ENCODE data around the gene THSD4.

The THSD4 gene

DNA sequence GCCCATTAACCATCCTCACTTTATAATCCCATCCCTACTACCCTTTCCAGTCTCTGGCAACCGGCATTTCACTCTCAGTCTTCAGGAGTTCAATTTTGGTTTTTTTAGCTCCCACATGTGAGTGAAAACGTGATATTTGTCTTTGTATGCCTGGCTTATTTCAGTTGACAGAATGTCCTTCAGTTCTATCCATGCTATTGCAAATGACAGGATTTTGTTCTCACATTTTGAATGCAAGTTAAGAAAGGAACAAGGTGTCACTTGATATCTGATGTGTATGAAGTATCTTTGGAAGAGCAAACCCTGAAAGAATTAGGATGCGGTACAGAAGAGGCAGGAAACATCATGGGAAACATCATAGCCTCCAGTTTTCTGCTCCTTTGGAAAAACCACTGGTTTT, 298.1 kb downstream of the THSD4 start:
- Histone ChIP-seq H3K4me1 (ENCODE audit: low read length) (no peaks in the 10 kb centered on the region), H3K27me3 (replicated peaks; ENCODE audit: insufficient read depth, low read length) (no peaks in the 10 kb centered on the region), H3K79me2 (ENCODE audit: low read length) (no peaks in the 10 kb centered on the region), H4K20me1 (ENCODE audit: insufficient read depth, low read length) (no peaks in the 10 kb centered on the region), H3K36me3 (replicated peaks; ENCODE audit: insufficient read depth, low read length) (no peaks in the 10 kb centered on the region), H3K27ac (ENCODE audit: low read length) (no peak overlapping the region), H3K4me2 (ENCODE audit: low read depth, low read length) (no peak overlapping the region), H2AFZ (ENCODE audit: low read length) (no peak overlapping the region), H3K9me2 (replicated peaks; ENCODE audit: insufficient read depth, low read length) (no peaks in the 10 kb centered on the region), H3K9me3 (replicated peaks; ENCODE audit: insufficient read depth, low read length) (no peaks in the 10 kb centered on the region), H3F3A (ENCODE audit: insufficient read depth, low read length) (no peaks in the 10 kb centered on the region), H3K4me3 (ENCODE audit: low read length) (no peak overlapping the region), H3K9ac (ENCODE audit: low read length) (no peak overlapping the region)
- TF ChIP-seq CTCF (IDR thresholded peaks at IDR 0.05; ENCODE audit: low read length) (no peak), EZH2phosphoT487 (IDR thresholded peaks at IDR 0.05; ENCODE audit: low read length) (no peak), EZH2 (optimal IDR thresholded peaks at IDR 0.05; ENCODE audit: low read depth, low read length) (no peak)
- no peak for DNase-seq

GRCh38 chr15:71414853-71415252, 299.6 kb downstream of the THSD4 start:
- H2AFZ ChIP-seq (ENCODE audit: low read length), result no peak overlapping the region
- no peaks in the 10 kb centered on the region for H3K79me2 ChIP-seq (ENCODE audit: low read length)
- H3K9me3 ChIP-seq (replicated peaks; ENCODE audit: insufficient read depth, low read length), result no peaks in the 10 kb centered on the region
- H3K9ac ChIP-seq (ENCODE audit: low read length), result no peak overlapping the region
- no peak overlapping the region for H3K4me3 ChIP-seq (ENCODE audit: low read length)
- H3K4me2 ChIP-seq (ENCODE audit: low read depth, low read length), result no peak overlapping the region
- no peaks in the 10 kb centered on the region for H4K20me1 ChIP-seq (ENCODE audit: insufficient read depth, low read length)
- no peaks in the 10 kb centered on the region for H3K36me3 ChIP-seq (replicated peaks; ENCODE audit: insufficient read depth, low read length)
- H3K27me3 ChIP-seq (replicated peaks; ENCODE audit: insufficient read depth, low read length), result no peaks in the 10 kb centered on the region
- TF ChIP-seq EZH2phosphoT487 (IDR thresholded peaks at IDR 0.05; ENCODE audit: low read length) (no peak), CTCF (IDR thresholded peaks at IDR 0.05; ENCODE audit: low read length) (no peak), EZH2 (optimal IDR thresholded peaks at IDR 0.05; ENCODE audit: low read depth, low read length) (no peak)
- no peak overlapping the region for H3K27ac ChIP-seq (ENCODE audit: low read length)
- H3K9me2 ChIP-seq (replicated peaks; ENCODE audit: insufficient read depth, low read length), result no peaks in the 10 kb centered on the region
- no peaks in the 10 kb centered on the region for H3K4me1 ChIP-seq (ENCODE audit: low read length)
- no peaks in the 10 kb centered on the region for H3F3A ChIP-seq (ENCODE audit: insufficient read depth, low read length)
- DNase-seq, result no peak

DNA sequence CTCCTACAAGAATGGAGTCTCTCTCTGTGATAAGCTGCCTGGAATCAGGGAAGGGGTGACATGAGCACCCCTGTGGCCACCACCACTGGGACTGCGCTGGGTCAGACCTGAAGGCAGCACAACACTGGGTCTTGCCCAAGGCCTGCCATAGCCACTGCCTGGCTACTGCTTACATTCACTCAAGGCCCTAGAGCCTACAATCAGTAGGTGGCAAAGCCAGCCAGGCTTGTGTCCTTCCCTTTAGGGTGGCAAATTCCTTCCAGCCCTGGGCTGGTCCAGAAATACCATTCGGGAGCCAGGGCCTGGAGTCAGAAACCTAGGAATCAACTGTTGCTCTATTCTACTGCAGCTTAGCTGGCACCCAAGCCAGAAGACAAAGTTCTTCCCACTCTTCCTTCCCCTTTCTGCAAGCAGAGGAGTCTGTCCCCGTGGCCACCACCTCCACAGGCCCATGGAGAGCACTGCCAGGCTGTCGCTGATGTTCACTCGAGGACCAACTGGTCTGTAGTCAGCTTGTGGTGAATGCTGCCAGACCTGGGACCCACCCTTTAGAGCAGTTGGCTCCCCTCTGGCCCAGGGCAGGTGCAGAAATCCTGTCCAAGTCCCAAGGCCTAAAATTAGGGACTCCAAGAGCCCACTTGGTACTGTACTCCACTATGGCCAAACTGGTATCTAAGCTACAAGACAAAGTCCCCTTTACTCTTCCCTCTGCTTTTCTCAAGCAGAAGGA, 307.4 kb downstream of the THSD4 start:
- no peaks in the 10 kb centered on the region for H3K9me2 ChIP-seq (replicated peaks; ENCODE audit: insufficient read depth, low read length)
- H3K9ac ChIP-seq (ENCODE audit: low read length), result no peak overlapping the region
- H2AFZ ChIP-seq (ENCODE audit: low read length), result no peak overlapping the region

More for the DNA sequence above, 307.4 kb downstream of the THSD4 start:
- Histone ChIP-seq H3K4me3 (ENCODE audit: low read length) (no peak overlapping the region), H3K9me3 (replicated peaks; ENCODE audit: insufficient read depth, low read length) (no peaks in the 10 kb centered on the region), H3K36me3 (replicated peaks; ENCODE audit: insufficient read depth, low read length) (no peaks in the 10 kb centered on the region), H3K79me2 (ENCODE audit: low read length) (no peaks in the 10 kb centered on the region), H3F3A (ENCODE audit: insufficient read depth, low read length) (no peaks in the 10 kb centered on the region), H3K4me2 (ENCODE audit: low read depth, low read length) (no peak overlapping the region), H3K27me3 (replicated peaks; ENCODE audit: insufficient read depth, low read length) (no peaks in the 10 kb centered on the region), H3K4me1 (ENCODE audit: low read length) (no peaks in the 10 kb centered on the region), H3K27ac (ENCODE audit: low read length) (no peak overlapping the region), H4K20me1 (ENCODE audit: insufficient read depth, low read length) (no peaks in the 10 kb centered on the region)
- no peak for DNase-seq
- no peak for TF ChIP-seq CTCF (IDR thresholded peaks at IDR 0.05; ENCODE audit: low read length)
- no peak for TF ChIP-seq EZH2phosphoT487 (IDR thresholded peaks at IDR 0.05; ENCODE audit: low read length)
- no peak for TF ChIP-seq EZH2 (optimal IDR thresholded peaks at IDR 0.05; ENCODE audit: low read depth, low read length)

Data from MM.1S (cell line).